Retina (tissue), 1 donor: ENCODE data around the gene ZNF19.

Source experiments
- DNase-seq: peaks from one replicate; pipeline ENCODE4 v3.0.0-alpha.2; 2016

The ZNF19 gene

DNA sequence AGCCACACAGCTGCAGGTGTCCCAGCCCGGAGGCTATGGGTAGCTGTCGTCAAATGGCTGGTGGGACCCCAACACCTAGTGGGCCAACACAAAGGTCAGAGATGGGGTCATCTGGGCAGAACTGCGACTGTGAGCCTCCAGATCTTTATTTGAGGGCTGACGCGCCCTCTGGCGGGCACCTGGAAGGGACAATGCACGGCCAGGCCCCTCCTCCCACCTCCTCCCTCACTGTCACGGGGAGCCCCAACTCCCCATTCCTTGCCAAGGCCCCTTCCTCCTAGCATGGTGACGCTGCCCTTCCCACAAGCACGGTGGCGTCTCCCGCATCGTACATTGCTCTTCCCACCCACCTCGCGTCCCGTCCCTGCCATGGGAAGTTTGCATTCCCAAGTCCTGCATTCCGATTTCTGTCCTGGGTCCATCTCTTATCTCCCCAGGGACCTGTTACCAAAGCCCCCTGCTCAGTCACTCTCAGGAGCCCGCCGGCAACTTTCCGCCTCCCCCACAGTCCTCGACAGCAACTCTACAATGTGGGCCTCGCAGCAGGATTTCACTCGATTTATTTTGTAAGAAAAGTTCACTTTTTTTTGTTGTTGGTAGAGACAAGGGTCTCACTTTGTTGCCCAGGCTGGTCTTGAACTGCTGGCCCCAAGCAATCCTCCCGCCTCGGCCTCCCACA is 48.3 kb downstream of the ZNF19 start:
- no peak for DNase-seq

DNA sequence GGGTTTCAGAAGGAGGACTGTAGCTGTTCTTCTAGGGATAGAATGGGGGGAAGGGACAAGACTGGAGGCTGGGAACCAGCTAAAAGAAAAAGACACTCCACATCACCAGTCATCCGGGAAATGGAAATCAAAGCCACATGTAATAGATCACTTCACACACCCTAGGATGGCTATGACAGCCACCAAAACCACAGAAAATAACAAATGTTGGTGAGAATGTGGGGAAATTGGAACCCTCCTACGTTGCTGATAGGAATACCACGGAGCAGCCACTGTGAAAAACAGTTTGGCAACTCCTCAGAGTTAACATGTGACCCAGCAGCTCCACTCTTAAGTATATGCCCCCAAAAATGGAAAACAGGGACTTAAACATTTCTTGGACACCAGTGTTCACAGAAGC is 49.6 kb downstream of the ZNF19 start:
- no peak for DNase-seq

DNA sequence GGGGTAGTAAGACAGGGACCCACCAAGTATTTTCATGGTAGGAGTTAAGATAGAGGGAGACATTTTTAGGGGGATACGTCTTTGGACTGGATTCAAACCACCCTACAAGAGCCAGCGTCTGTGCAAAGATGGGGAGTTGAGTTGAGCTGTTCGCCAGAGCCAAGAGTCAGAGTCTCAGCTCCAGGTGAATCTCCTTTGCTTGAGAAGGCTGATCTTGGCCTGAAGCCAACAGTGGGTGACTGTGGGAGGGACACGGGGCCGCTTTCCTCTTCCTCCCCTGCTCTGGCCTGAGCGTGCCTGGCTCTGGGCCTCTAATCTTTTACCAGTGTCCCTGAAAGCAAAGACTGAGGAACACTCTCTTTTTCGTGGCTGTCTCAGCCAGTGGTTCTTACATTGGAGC is 52.7 kb downstream of the ZNF19 start:
- no peak for DNase-seq

DNA sequence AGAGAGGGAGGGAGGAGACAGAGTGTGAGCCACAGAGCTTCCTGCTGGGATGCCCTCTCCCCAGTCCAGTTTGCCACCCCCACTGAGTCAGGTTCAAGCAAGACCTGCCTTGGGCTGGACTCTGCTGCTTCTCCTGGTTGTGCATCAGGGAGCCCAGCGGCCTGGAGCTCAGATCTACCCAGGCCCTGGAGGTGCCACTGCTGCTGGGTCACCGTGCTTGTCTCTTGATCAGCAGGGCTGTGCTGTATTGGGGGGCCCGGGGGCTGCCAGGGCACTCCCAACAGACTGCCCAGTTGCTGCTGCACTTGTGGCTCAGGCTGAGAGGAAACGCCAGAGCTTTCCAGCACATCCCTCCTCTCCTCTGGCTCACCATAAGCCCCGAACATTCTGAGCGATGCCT is 56.2 kb downstream of the ZNF19 start:
- DNase-seq: no peak

DNA sequence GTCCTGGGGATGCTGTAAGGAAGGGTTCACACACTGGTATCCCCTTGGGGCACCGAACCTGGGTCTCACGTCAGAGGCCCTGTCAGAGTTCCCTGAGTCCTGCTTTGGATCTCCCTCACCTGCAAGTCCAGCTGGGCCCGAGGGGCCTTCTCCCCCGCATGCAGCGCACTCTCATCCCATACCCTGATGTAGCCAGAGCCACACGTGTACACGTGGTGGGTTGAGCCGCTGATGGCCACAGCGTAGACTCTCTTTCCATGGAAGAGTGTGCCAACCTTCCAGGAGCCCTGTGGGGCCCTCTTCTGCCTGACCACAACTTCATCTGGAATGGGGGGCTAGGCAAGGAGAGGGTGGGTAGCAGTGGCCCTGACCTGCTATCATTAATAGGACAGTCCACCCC is 57.1 kb downstream of the ZNF19 start:
- DNase-seq: no peak

DNA sequence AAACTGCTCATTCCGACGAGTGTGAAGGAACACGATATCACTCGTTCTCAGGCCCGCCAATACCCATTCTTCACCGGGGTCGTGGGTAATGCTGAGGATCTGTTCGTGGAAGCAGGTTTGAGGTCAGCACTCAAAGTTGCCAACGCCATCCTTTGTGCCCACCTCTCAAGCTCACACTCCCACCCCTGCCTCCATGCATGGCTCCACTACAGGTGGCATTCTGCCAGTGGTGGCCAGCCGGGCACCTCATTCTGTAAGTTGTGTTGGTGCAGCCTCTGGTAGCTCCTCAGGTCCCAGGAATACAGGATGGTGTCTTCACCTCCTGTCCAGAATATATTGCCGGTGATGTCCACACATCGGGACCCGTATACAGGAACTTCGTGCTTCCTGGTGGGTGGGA is 57.9 kb downstream of the ZNF19 start:
- DNase-seq: no peak

DNA sequence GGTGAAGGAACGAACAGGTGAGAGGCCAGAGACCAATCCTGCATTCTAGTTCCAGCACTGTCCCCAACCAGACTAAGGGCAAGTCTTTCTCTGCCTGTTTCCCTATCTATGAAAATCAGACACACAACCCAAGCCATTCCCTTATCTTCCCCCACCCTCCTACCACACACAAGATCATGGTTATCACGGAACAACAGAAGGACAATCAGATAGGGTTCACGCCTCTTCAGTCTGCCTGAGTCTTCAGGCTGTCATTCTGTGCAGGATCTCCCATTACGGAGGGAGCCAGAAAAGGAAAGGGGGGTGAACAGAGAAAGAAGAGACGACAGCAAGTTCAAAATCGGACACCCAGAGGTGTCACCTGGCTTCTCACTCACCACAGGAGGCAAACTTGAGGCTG is 58.4 kb downstream of the ZNF19 start:
- no peak for DNase-seq

DNA sequence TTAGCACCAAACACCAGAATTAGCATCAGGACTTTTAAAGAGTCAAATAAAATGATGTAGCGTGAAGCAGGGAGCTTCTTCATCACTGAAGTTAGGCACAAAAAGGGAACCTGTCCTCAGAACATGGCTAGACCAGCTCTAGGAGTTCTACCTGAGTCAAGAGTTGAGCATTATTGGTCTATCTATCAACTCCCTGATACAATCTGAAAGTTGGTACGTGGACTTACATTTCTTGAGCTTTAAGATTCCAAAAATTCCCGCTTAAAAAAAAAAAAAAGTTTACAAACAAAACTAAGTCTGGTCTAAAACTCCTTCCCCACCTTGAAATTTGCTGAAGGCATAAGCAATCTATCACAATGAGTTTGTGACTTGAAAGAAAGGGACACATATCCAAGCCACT is 59.5 kb downstream of the ZNF19 start:
- no peak for DNase-seq

DNA sequence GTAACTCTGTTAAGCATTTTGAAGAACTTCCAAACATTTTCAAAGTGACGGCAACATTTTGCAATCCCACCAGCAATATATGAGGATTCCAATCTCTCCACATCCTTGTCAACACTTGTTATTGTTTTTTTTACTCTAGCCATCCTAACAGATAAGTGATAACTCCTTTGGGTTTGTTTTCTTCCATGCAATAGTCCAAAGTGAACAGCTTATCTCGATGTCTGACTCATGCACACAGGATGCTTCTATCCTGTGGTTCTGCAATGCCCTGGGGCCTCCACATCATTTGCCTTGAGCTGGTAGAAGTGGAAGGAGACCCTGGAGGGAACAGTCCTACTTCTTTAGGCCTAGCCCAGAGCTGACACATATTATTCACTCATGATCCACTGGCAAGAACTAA is 60.2 kb downstream of the ZNF19 start:
- no peak for DNase-seq

DNA sequence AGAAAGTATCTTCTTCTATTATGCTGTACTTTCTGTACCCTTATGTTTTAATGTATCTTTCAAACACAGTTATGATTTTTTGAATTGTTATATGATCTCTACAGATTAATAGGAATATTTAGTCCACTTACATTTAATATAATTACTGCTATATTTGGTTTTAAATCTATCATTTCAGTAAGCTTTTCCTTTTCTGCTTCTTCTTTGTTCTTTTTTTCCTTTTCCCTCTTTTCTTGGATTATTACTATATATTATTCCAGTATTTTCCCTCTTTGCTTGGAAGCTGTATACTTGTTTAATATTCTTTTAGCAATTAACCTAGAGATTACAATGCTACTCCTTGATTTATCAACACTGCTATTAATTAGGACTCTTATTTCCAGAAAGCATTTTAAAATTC is 60.7 kb downstream of the ZNF19 start:
- DNase-seq: no peak

DNA sequence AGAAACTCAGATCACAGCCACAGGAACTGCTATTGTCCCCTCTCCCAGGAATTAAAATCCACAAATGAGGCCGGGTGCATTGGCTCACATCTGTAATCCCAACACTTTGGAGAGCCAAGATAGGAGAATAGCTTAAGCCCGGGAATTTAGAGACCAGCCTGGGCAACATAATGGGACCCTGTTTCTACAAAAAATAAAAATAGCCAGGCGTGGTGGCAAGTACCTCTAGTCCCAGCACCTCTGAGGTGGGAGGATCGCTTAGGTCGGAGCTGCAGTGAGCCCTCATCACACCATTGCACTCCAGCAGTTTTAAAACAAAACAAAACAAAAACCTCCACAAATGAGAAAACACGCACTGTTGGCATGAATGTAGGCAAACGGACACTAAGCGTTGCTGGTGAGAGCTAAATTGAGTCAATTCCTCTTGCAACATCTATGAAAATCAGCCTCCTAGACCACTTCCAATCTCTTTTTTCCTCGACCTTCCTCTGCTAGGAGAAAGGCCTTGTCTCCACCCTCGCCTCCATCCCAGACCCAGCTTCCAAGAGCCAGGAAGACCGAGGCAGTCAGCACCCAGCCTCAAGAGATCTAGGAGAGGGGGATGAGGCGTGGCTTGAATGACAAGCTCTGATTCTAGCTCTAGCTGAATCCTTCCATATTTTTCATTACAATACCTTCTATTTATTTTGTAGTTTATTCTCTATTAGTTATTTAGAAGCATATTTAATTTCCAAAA is 62.1 kb downstream of the ZNF19 start:
- DNase-seq: no peak

DNA sequence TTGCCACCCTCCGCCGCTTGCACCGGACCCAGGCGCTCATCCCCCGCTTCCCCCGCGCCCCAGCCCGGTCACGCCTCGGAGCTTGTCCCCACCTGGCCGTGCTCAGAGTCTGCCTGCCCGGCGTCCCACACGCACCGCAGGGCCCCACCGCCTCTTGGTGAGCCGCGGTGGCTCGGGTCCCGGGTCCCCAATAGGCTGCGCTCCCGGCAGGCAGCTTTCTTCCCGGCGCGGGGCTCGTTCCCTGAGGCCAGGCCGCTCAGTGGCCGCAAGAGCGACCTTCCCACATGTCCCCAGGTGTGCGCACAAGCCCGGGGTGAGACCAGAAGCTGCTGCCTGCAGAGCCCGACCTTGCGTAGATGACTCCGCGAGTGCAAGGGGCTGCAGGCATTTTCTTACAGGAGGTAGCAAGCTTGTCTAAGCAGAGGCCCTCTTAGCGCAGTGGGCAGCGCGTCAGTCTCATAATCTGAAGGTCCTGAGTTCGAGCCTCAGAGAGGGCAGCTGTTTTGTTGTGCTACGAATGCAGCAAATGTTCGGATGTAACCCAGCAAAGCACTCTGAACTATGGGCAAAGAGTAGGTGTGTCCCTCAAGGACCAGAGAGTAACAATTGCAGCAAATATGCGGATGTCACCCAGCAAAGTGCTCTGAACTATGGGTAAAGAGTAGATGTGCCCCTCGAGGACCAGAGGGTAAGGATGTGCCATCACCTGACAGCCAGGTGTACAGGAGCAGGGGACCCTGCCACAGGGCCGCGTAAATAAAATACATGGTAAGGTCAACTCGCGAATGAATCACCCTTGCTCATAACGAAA is 62.9 kb downstream of the ZNF19 start:
- DNase-seq: peak; percentile 76

DNA sequence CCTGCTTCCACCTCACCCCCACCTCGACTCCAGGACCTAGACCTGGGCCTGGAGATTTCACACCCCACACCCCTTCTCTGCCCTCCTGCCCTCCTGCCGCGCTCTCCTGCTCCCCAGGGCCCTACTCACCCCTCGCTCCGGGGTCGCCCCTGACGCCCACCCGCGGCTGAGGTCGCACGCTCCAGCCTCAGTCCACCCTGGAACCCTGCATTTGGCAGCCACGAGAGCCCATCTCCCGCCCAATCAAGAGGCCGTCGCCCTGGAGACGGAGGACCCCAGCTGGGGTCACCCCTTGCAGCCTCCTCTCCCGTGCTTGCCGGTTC is 63.4 kb downstream of the ZNF19 start:
- DNase-seq: no peak

DNA sequence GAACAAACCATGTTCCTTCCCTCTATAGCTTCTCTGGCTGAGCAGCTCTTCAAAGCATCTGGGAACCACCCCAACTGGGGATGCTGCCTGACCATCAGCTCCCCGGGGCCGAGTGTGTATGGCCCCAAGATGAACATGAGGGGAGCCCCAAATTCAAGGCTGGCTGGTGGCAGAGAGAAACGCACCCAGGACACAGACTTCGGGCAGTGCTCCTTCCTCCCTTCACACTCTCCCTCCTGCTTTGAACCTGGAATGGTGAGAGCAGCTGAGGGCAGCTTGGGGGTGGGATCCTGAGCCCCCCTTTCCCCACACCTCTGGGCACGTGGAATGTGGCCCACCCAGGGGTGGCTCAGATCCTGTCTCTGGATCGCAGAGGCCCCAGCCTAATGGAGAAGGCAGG is 64.5 kb downstream of the ZNF19 start:
- no peak for DNase-seq

DNA sequence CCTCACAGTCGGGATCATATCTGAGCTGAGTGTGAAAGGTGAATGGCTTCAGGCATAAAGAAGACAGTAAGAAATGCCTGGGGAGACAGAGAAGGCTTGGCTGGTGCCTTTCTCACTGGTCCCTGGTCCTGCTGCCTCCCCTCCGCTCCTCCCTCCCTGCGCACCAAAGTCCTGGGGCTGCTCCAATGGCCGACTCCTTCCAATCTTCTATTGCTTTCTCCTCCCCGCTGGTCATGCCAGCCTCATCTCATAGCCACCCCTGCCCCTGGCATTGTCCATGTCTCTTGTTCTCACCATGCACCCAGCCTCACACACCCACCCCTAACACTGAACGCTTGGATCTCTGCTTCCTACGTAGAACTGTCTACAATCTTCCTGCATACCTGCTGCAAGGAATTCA is 65.3 kb downstream of the ZNF19 start:
- no peak for DNase-seq
